ENCODE measurements around the gene ABCA7. TPM values are rescaled to one million over a fixed set of nuclear protein-coding genes. Genes with fewer than 3 reads are reported as not detected.

ABCA7 gene
- total and polyA plus RNA-seq, 2 of the 13 experiments (the other 11 are each of a cell fraction or from before 2014, with no cell fraction given): 4.4 to 32.4 TPM

GRCh38 chr19:993361-993830 is 46.5 kb upstream of the ABCA7 start (continued):
- no peak for TF ChIP-seq RNF219 (CRISPR knock-in tag; IDR thresholded peaks at IDR 0.05)
- no peak for TF ChIP-seq ZNF720 (CRISPR knock-in tag; IDR thresholded peaks at IDR 0.05)
- TF ChIP-seq NONO (IDR thresholded peaks at IDR 0.05): no peak
- TF ChIP-seq NONO (CRISPR knock-in tag; conservative IDR thresholded peaks at IDR 0.05): peak; percentile 81; the same call in 1 of the 2 replicates
- TF ChIP-seq MTF1 (CRISPR knock-in tag; IDR thresholded peaks at IDR 0.05): no peak
- no peak for TF ChIP-seq SUZ12 (IDR thresholded peaks at IDR 0.05; ENCODE audit: low read depth, low read length)
- TF ChIP-seq ZKSCAN5 (CRISPR knock-in tag; IDR thresholded peaks at IDR 0.05): no peak
- no peak for TF ChIP-seq SRF (IDR thresholded peaks at IDR 0.05; ENCODE audit: low read depth, low read length)
- no peak for TF ChIP-seq GLMP (CRISPR knock-in tag; IDR thresholded peaks at IDR 0.05; ENCODE audit: borderline replicate concordance)
- TF ChIP-seq EED (CRISPR knock-in tag; IDR thresholded peaks at IDR 0.05): no peak
- TF ChIP-seq ZBTB14 (CRISPR knock-in tag; IDR thresholded peaks at IDR 0.05): no peak
- no peak for TF ChIP-seq HOXD1 (CRISPR knock-in tag; IDR thresholded peaks at IDR 0.05)
- TF ChIP-seq, protein P1, sequence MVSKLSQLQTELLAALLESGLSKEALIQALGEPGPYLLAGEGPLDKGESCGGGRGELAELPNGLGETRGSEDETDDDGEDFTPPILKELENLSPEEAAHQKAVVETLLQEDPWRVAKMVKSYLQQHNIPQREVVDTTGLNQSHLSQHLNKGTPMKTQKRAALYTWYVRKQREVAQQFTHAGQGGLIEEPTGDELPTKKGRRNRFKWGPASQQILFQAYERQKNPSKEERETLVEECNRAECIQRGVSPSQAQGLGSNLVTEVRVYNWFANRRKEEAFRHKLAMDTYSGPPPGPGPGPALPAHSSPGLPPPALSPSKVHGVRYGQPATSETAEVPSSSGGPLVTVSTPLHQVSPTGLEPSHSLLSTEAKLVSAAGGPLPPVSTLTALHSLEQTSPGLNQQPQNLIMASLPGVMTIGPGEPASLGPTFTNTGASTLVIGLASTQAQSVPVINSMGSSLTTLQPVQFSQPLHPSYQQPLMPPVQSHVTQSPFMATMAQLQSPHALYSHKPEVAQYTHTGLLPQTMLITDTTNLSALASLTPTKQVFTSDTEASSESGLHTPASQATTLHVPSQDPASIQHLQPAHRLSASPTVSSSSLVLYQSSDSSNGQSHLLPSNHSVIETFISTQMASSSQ (IDR thresholded peaks at IDR 0.05; ENCODE audit: low read depth): no peak
- TF ChIP-seq, protein P1 (CRISPR knock-in tag; IDR thresholded peaks at IDR 0.05; ENCODE audit: borderline replicate concordance): peak; percentile 38; the same call in 1 of the 2 replicates
- no peak for TF ChIP-seq STAT5B (CRISPR knock-in tag; IDR thresholded peaks at IDR 0.05)
- no peak for TF ChIP-seq POLR2AphosphoS2 (IDR thresholded peaks at IDR 0.05; ENCODE audit: low read depth, low read length)
- peak; percentile 85 for TF ChIP-seq PTBP1 (IDR thresholded peaks at IDR 0.05; ENCODE audit: low read depth, low read length, poor library complexity, severe bottlenecking)
- no peak; the same call in 1 of the 2 replicates for TF ChIP-seq ZNF792 (CRISPR knock-in tag; IDR thresholded peaks at IDR 0.05)
- no peak for TF ChIP-seq ZMYM2 (CRISPR knock-in tag; IDR thresholded peaks at IDR 0.05)
- TF ChIP-seq GATAD2A (CRISPR knock-in tag; IDR thresholded peaks at IDR 0.05): peak; percentile 68
- no peak for TF ChIP-seq TBL1XR1 (IDR thresholded peaks at IDR 0.05; ENCODE audit: borderline replicate concordance, low read length, partially characterized antibody)
- TF ChIP-seq, protein P2, sequence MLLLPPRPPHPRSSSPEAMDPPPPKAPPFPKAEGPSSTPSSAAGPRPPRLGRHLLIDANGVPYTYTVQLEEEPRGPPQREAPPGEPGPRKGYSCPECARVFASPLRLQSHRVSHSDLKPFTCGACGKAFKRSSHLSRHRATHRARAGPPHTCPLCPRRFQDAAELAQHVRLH (CRISPR knock-in tag; IDR thresholded peaks at IDR 0.05; ENCODE audit: borderline replicate concordance, low read depth): peak; percentile 70; the same call in 1 of the 2 replicates
- TF ChIP-seq ZFX (CRISPR knock-in tag; IDR thresholded peaks at IDR 0.05; ENCODE audit: low read depth): peak; percentile 92
- no peak for TF ChIP-seq ZNF496 (CRISPR knock-in tag; IDR thresholded peaks at IDR 0.05; ENCODE audit: insufficient replicate concordance)

Data from HepG2 (cell line).